Measurements from ENCODE around the gene MX2.

The MX2 gene

DNA sequence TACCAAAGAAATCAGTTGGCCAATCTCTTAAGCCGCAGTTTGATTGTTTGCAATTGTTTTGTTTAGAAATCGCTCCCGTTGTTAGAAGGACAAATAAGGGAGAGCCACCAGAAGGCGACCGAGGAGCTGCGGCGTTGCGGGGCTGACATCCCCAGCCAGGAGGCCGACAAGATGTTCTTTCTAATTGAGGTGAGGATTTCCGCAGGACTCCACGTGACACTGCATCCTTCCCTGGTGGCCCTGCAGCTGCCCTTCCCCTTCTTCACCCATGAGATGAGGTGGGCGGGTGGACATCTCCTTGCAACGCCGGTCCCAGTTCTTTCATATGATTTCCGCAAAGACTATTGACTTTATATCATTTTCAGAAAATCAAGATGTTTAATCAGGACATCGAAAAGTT is 37.0 kb downstream of the MX2 start:
- Histone ChIP-seq H3K27me3 (replicated peaks in 2 of 5; ENCODE audit: control insufficient read depth in 4 of 5, insufficient read depth in 5 of 5, low read length in 4 of 5) (no peaks in the 10 kb centered on the region), H3K27ac (ENCODE audit: insufficient read depth in 1 of 2, low read depth in 1 of 2, low read length in 2 of 2, poor library complexity in 1 of 2, severe bottlenecking in 2 of 2) (no peak overlapping the region), H3K36me3 (ENCODE audit: control insufficient read depth in 4 of 4, insufficient read depth in 4 of 4, low read length in 3 of 4) (peaks cover 0 to 29% (median 3%) of the 10 kb centered on the region in 4 experiments), H3K9me3 (ENCODE audit: control extremely low read depth in 1 of 5, control insufficient read depth in 4 of 5, insufficient read depth in 2 of 5, low read depth in 1 of 5, low read length in 4 of 5) (no peaks in the 10 kb centered on the region), H3K4me3 (ENCODE audit: control insufficient read depth in 1 of 7, extremely low read depth in 1 of 7, insufficient read depth in 4 of 7, low read depth in 2 of 7, low read length in 6 of 7) (no peak overlapping the region), H3K4me1 (ENCODE audit: control extremely low read depth in 1 of 4, control insufficient read depth in 4 of 4, insufficient read depth in 4 of 4, low read length in 3 of 4) (peaks cover 13 to 21% (median 16%) of the 10 kb centered on the region in 4 experiments)
- POLR2A ChIA-PET: no interaction called here
- CTCF ChIA-PET: no interaction called here
- over 99% methylated on average over 11 of the region's 16 CpGs for WGBS (ENCODE audit: insufficient coverage)
- no peak for DNase-seq

DNA sequence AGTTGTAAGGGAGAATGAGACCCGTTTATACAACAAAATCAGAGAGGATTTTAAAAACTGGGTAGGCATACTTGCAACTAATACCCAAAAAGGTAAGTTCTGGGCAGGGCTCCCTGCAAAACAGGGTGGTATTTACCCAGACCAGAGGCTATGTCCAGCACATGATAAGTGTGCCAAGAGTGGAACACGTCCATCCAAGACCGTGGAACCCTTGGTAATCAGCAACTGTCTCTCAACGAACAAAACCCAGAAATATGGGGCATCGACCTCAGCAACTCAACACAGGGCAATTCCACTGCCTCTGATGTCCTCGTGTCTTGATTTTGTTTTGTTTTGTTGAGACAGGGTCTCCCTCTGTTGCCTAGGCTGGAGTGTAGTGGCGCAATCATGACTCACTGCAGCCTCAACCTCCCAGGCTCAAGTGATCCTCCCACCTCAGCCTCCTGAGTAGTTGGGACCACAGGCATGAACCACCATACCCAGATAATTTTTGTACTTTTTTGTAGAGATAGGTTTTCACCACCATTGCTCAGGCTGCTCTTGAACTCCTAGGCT is 37.5 kb downstream of the MX2 start:
- H3K4me3 ChIP-seq (ENCODE audit: control insufficient read depth in 1 of 7, extremely low read depth in 1 of 7, insufficient read depth in 4 of 7, low read depth in 2 of 7, low read length in 6 of 7): no peak overlapping the region
- peaks cover 13 to 21% (median 16%) of the 10 kb centered on the region in 4 experiments for H3K4me1 ChIP-seq (ENCODE audit: control extremely low read depth in 1 of 4, control insufficient read depth in 4 of 4, insufficient read depth in 4 of 4, low read length in 3 of 4)
- H3K9me3 ChIP-seq (ENCODE audit: control extremely low read depth in 1 of 5, control insufficient read depth in 4 of 5, insufficient read depth in 2 of 5, low read depth in 1 of 5, low read length in 4 of 5): no peaks in the 10 kb centered on the region
- DNase-seq: no peak
- ChIA-PET POLR2A (no interaction called here), CTCF (interaction anchor here (1.2 kb wide), 1 partner anchor 115 kb away, joined by 4 read pairs; no protein-coding TSS in a partner anchor)
- 100% methylated on average over 4 of the region's 7 CpGs for WGBS (ENCODE audit: insufficient coverage)
- H3K27me3 ChIP-seq (replicated peaks in 2 of 5; ENCODE audit: control insufficient read depth in 4 of 5, insufficient read depth in 5 of 5, low read length in 4 of 5): no peaks in the 10 kb centered on the region
- H3K27ac ChIP-seq (ENCODE audit: insufficient read depth in 1 of 2, low read depth in 1 of 2, low read length in 2 of 2, poor library complexity in 1 of 2, severe bottlenecking in 2 of 2): no peak overlapping the region
- H3K36me3 ChIP-seq (ENCODE audit: control insufficient read depth in 4 of 4, insufficient read depth in 4 of 4, low read length in 3 of 4): peaks cover 0 to 33% (median 3%) of the 10 kb centered on the region in 4 experiments

DNA sequence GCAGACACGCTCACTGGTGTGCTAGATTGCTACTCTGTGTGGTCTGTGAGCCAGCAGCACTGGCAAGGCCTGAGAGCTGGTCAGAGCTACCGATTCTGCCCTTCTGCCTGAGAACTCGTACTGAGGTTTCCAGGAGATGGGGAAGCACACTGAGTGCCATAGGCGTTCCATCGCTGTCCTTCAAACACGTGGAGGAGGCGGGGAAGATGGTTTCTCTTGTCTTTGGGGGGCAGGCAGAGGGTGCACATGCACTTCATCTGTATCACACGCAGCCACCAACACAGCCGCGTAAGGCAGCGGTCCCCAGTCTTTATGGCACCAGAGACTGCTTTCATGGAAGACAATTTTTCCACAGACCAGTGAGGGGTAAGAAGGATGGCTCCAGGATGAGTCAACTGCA is 40.4 kb downstream of the MX2 start:
- no peak for DNase-seq
- ChIA-PET POLR2A (no interaction called here), CTCF (interaction anchor here (1.2 kb wide), 1 partner anchor 27 kb away, joined by 3 read pairs; no protein-coding TSS in a partner anchor)
- Histone ChIP-seq H3K4me1 (ENCODE audit: control extremely low read depth in 1 of 4, control insufficient read depth in 4 of 4, insufficient read depth in 4 of 4, low read length in 3 of 4) (peaks cover 3 to 9% (median 4%) of the 10 kb centered on the region in 4 experiments), H3K9me3 (ENCODE audit: control extremely low read depth in 1 of 5, control insufficient read depth in 4 of 5, insufficient read depth in 2 of 5, low read depth in 1 of 5, low read length in 4 of 5) (no peaks in the 10 kb centered on the region), H3K36me3 (ENCODE audit: control insufficient read depth in 4 of 4, insufficient read depth in 4 of 4, low read length in 3 of 4) (peaks cover 0 to 33% (median 3%) of the 10 kb centered on the region in 4 experiments), H3K27ac (ENCODE audit: insufficient read depth in 1 of 2, low read depth in 1 of 2, low read length in 2 of 2, poor library complexity in 1 of 2, severe bottlenecking in 2 of 2) (no peak overlapping the region), H3K4me3 (ENCODE audit: control insufficient read depth in 1 of 7, extremely low read depth in 1 of 7, insufficient read depth in 4 of 7, low read depth in 2 of 7, low read length in 6 of 7) (no peak overlapping the region), H3K27me3 (replicated peaks in 2 of 5; ENCODE audit: control insufficient read depth in 4 of 5, insufficient read depth in 5 of 5, low read length in 4 of 5) (no peaks in the 10 kb centered on the region)
- 97% methylated on average over 6 of the region's 11 CpGs for WGBS (ENCODE audit: insufficient coverage)

DNA sequence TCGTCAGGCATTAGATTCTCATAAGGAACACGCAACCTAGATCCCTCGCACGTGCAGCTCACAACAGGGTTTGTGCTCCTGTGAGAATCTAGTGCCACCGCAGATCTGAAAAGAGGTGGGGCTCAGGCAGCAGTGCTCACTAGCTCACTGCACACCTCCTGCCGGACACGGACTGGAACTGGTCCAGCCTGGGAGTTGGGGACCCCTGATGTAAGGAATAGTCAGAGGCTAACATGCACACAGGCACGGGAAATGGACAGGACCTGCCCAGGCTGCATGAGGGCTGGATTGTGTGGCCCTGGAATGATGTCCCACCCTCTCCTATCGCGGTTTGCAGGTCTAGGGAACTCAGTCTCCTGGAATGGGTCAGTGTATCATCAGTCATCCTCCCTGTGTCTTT is 41.0 kb downstream of the MX2 start:
- no peaks in the 10 kb centered on the region for H3K9me3 ChIP-seq (ENCODE audit: control extremely low read depth in 1 of 5, control insufficient read depth in 4 of 5, insufficient read depth in 2 of 5, low read depth in 1 of 5, low read length in 4 of 5)
- ChIA-PET CTCF (no interaction called here), POLR2A (no interaction called here)
- no peak overlapping the region for H3K4me3 ChIP-seq (ENCODE audit: control insufficient read depth in 1 of 7, extremely low read depth in 1 of 7, insufficient read depth in 4 of 7, low read depth in 2 of 7, low read length in 6 of 7)
- peaks cover 0 to 3% (median 0%) of the 10 kb centered on the region in 4 experiments for H3K4me1 ChIP-seq (ENCODE audit: control extremely low read depth in 1 of 4, control insufficient read depth in 4 of 4, insufficient read depth in 4 of 4, low read length in 3 of 4)
- H3K27me3 ChIP-seq (replicated peaks in 2 of 5; ENCODE audit: control insufficient read depth in 4 of 5, insufficient read depth in 5 of 5, low read length in 4 of 5): no peaks in the 10 kb centered on the region
- DNase-seq: no peak
- WGBS (ENCODE audit: insufficient coverage): 100% methylated on average over 9 of the region's 10 CpGs
- peaks cover 0 to 36% (median 6%) of the 10 kb centered on the region in 4 experiments for H3K36me3 ChIP-seq (ENCODE audit: control insufficient read depth in 4 of 4, insufficient read depth in 4 of 4, low read length in 3 of 4)
- no peak overlapping the region for H3K27ac ChIP-seq (ENCODE audit: insufficient read depth in 1 of 2, low read depth in 1 of 2, low read length in 2 of 2, poor library complexity in 1 of 2, severe bottlenecking in 2 of 2)

DNA sequence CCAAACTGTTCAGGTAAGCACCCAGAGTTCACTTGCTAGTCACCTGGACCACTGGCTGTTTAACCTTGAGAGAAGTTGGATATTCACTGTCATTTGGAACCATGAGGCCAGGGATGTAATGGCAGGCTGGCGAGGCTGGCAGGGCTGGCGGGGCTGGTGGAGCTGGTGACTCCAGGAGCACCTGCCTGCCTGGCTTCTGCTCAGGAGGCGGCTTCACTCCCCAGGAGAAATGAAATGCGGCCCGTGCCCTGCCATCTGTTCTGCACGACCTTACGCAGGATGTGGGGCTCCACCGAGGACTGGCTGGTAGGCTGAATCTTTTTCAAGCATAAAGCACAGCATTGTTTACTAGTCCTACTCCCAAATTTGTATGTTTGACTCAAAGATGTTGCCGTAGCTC is 41.5 kb downstream of the MX2 start:
- POLR2A ChIA-PET: no interaction called here
- 96% methylated on average over 9 of the region's 9 CpGs for WGBS (ENCODE audit: insufficient coverage)
- CTCF ChIA-PET: no interaction called here
- DNase-seq: no peak
- peaks cover 0 to 42% (median 6%) of the 10 kb centered on the region in 4 experiments for H3K36me3 ChIP-seq (ENCODE audit: control insufficient read depth in 4 of 4, insufficient read depth in 4 of 4, low read length in 3 of 4)
- H3K27ac ChIP-seq (ENCODE audit: insufficient read depth in 1 of 2, low read depth in 1 of 2, low read length in 2 of 2, poor library complexity in 1 of 2, severe bottlenecking in 2 of 2): no peak overlapping the region
- H3K4me1 ChIP-seq (ENCODE audit: control extremely low read depth in 1 of 4, control insufficient read depth in 4 of 4, insufficient read depth in 4 of 4, low read length in 3 of 4): peaks cover 0 to 3% (median 0%) of the 10 kb centered on the region in 4 experiments
- H3K4me3 ChIP-seq (ENCODE audit: control insufficient read depth in 1 of 7, extremely low read depth in 1 of 7, insufficient read depth in 4 of 7, low read depth in 2 of 7, low read length in 6 of 7): no peak overlapping the region
- no peaks in the 10 kb centered on the region for H3K27me3 ChIP-seq (replicated peaks in 2 of 5; ENCODE audit: control insufficient read depth in 4 of 5, insufficient read depth in 5 of 5, low read length in 4 of 5)
- H3K9me3 ChIP-seq (ENCODE audit: control extremely low read depth in 1 of 5, control insufficient read depth in 4 of 5, insufficient read depth in 2 of 5, low read depth in 1 of 5, low read length in 4 of 5): no peaks in the 10 kb centered on the region

DNA sequence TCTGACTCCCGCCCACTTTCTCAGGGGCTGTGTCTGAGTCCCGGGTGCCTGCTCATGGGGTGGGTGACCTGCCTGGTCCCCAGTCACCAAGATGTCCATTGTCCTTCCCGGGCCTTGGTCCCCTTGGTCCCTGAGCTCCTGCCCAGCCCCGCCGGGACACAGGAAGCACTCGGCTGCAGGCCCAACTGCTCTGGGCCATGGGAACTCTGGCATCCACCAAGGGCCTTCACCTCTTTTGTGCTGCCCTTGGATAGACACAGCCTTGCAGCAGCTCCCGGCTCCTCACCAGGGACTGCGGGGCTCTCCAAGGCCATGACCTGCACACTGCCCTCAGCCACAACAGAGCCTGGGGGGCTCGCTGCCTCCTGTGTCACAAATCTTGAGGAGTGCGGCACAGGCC is 42.1 kb downstream of the MX2 start:
- 100% methylated on average over 10 of the region's 10 CpGs for WGBS (ENCODE audit: insufficient coverage)
- H3K27ac ChIP-seq (ENCODE audit: insufficient read depth in 1 of 2, low read depth in 1 of 2, low read length in 2 of 2, poor library complexity in 1 of 2, severe bottlenecking in 2 of 2): no peak overlapping the region

DNA sequence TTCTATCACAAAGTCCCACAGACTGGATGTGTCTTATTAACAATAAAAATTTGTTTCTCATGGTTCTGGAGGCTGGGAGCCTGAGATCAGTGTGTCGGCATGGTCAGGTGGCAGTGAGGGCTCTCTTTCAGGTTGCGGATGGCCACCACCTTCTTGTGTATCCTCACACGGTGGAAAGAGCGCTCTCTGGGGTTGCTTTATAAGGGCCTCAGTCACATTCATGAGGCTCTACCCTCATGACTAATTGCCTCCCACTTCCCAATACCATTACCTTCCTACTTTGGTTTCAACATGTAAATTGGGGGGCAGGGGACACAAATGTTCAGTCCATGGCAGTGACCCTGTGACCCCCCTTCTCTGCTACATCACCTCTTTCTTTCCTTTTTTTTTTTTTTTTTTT is 43.5 kb downstream of the MX2 start:
- no peak overlapping the region for H3K27ac ChIP-seq (ENCODE audit: insufficient read depth in 1 of 2, low read depth in 1 of 2, low read length in 2 of 2, poor library complexity in 1 of 2, severe bottlenecking in 2 of 2)
- no peak overlapping the region for H3K4me3 ChIP-seq (ENCODE audit: control insufficient read depth in 1 of 7, extremely low read depth in 1 of 7, insufficient read depth in 4 of 7, low read depth in 2 of 7, low read length in 6 of 7)
- H3K9me3 ChIP-seq (ENCODE audit: control extremely low read depth in 1 of 5, control insufficient read depth in 4 of 5, insufficient read depth in 2 of 5, low read depth in 1 of 5, low read length in 4 of 5): peaks cover 0 to 5% (median 0%) of the 10 kb centered on the region in 5 experiments
- 100% methylated on average over 3 of the region's 4 CpGs for WGBS (ENCODE audit: insufficient coverage)
- DNase-seq: no peak
- ChIA-PET CTCF (interaction anchor here (2.1 kb wide), 1 partner anchor 123 kb away, joined by 5 read pairs; no protein-coding TSS in a partner anchor), POLR2A (no interaction called here)
- H3K4me1 ChIP-seq (ENCODE audit: control extremely low read depth in 1 of 4, control insufficient read depth in 4 of 4, insufficient read depth in 4 of 4, low read length in 3 of 4): peaks cover 0 to 3% (median 0%) of the 10 kb centered on the region in 4 experiments
- peaks cover 0 to 49% (median 9%) of the 10 kb centered on the region in 4 experiments for H3K36me3 ChIP-seq (ENCODE audit: control insufficient read depth in 4 of 4, insufficient read depth in 4 of 4, low read length in 3 of 4)
- H3K27me3 ChIP-seq (replicated peaks in 2 of 5; ENCODE audit: control insufficient read depth in 4 of 5, insufficient read depth in 5 of 5, low read length in 4 of 5): no peaks in the 10 kb centered on the region

More for the DNA sequence above, 42.1 kb downstream of the MX2 start:
- H3K9me3 ChIP-seq (ENCODE audit: control extremely low read depth in 1 of 5, control insufficient read depth in 4 of 5, insufficient read depth in 2 of 5, low read depth in 1 of 5, low read length in 4 of 5): no peaks in the 10 kb centered on the region
- H3K4me3 ChIP-seq (ENCODE audit: control insufficient read depth in 1 of 7, extremely low read depth in 1 of 7, insufficient read depth in 4 of 7, low read depth in 2 of 7, low read length in 6 of 7): no peak overlapping the region
- POLR2A ChIA-PET: no interaction called here
- no peak for DNase-seq
- peaks cover 0 to 45% (median 7%) of the 10 kb centered on the region in 4 experiments for H3K36me3 ChIP-seq (ENCODE audit: control insufficient read depth in 4 of 4, insufficient read depth in 4 of 4, low read length in 3 of 4)
- CTCF ChIA-PET: no interaction called here
- peaks cover 0 to 3% (median 0%) of the 10 kb centered on the region in 4 experiments for H3K4me1 ChIP-seq (ENCODE audit: control extremely low read depth in 1 of 4, control insufficient read depth in 4 of 4, insufficient read depth in 4 of 4, low read length in 3 of 4)
- H3K27me3 ChIP-seq (replicated peaks in 2 of 5; ENCODE audit: control insufficient read depth in 4 of 5, insufficient read depth in 5 of 5, low read length in 4 of 5): no peaks in the 10 kb centered on the region

All from common myeloid progenitor, CD34-positive (primary cell).